ENCODE results near the gene LRRC4B.
A peak's percentile ranks its signal among the peaks of the same experiment; 100 is the strongest.
"Not testable (repeated sequence)": the region's sequence is repeated elsewhere in the genome, so short reads cannot be mapped to it uniquely, and the experiment has no call there.

LRRC4B gene

DNA sequence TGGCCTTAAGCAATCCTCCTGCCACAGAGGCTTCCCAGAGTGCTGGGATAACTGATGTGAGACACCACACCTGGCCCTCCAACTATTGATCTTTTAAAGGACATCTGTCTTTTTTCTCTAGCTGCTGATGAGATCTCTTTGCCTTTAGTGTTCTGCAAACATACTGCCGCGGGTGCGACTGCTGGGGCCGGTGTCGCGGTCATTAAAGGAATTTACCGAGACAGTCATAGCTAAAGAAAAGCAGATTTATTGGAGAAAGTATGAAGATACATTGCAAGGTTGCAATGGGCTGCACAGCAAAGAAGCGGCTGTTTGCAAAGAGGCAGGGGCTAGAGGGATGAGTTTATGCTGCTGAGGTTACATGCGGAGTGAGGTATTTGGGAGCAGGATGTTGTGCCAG lies 31.2 kb upstream of the LRRC4B start:
- DNase-seq (ENCODE audit: low read depth in 1 of 2, low spot score in 1 of 2): no peak
- TF ChIP-seq JUND (IDR thresholded peaks at IDR 0.05; ENCODE audit: low read depth): no peak
- in situ Hi-C loops (cut with HindIII; ENCODE audit: low pct_unique_long_range_greater_than_20kb, low sequenced_read_pairs): no loop called here

DNA sequence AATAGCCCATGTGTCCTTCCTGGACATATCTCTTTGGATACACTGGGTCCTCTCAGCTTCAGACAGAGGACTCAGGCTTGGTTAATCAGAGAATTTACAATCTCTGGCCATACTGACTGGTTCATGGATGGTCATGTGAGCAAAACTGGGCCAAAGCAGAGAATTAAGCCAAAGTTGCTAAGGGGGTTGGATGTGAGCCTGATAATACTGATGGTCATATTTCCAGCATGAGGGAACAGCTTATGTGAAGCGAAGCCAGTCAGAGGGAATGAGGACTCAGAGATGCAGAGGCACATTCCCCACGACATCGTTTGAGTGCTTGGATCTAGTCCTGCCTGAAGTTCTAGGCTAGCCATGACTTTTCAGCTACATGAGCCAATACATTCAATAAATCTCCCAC lies 22.0 kb upstream of the LRRC4B start:
- no peak for TF ChIP-seq JUND (IDR thresholded peaks at IDR 0.05; ENCODE audit: low read depth)
- in situ Hi-C loops (cut with HindIII; ENCODE audit: low pct_unique_long_range_greater_than_20kb, low sequenced_read_pairs): no loop called here
- DNase-seq (ENCODE audit: low read depth in 1 of 2, low spot score in 1 of 2): no peak

DNA sequence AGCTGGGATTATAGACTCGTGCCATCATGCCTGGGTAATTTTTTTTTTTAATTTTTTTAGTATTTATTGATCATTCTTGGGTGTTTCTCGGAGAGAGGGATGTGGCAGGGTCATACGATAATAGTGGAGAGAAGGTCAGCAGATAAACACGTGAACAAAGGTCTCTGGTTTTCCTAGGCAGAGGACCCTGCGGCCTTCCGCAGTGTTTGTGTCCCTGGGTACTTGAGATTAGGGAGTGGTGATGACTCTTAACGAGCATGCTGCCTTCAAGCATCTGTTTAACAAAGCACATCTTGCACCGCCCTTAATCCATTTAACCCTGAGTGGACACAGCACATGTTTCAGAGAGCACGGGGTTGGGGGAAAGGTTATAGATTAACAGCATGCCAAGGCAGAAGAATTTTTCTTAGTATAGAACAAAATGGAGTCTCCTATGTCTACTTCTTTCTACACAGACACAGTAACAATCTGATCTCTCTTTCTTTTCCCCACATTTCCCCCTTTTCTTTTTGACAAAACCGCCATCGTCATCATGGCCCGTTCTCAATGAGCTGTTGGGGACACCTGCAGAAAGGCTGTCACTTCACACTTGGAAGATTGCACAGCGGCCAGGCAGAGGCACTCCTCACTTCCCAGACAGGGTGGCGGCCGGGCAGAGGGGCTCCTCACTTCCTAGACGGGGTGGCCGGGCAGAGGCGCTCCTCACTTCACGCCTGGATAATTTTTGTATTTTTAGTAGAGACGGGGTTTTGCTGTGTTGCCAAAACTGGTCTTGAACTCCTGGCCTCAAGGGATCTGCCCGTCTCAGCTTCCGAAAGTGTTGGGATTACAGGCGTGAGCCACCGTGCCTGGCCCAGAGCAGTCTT lies 13.8 kb upstream of the LRRC4B start:
- DNase-seq (ENCODE audit: low read depth in 1 of 2, low spot score in 1 of 2); in situ Hi-C loops (cut with HindIII; ENCODE audit: low pct_unique_long_range_greater_than_20kb, low sequenced_read_pairs): not testable (repeated sequence)

DNA sequence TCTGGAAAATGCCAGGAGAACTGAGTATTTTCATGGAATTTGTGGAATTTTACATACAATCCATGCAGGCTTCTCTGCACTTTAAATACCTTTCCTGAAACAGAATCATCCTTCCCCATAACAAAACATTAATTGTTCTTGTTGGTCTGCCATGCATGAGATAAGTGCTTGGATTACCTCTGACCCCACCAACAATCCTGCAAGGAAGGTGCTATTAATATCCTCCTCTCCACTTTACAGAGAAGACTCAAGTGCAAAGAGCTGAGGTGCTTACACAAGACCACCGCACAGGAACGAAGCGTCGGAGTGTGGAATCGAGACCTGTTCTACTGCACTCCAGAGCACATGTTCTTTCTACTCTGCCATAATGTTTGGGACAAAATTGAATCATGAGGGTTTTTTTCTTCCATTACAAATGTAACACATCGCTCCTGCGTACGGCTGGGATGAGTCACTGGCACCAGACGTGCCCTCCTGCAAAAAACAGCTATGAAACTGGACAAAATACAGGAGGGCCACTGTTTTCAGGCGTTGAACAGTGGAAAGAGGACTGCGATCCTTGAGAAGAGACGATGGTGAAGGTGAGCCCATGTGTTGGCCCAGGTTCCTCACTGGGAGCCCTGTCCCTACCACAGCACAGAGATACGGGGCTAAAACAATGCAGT lies 12.9 kb upstream of the LRRC4B start:
- TF ChIP-seq JUND (IDR thresholded peaks at IDR 0.05; ENCODE audit: low read depth): no peak
- in situ Hi-C loops (cut with HindIII; ENCODE audit: low pct_unique_long_range_greater_than_20kb, low sequenced_read_pairs): no loop called here
- DNase-seq (ENCODE audit: low read depth in 1 of 2, low spot score in 1 of 2): no peak

DNA sequence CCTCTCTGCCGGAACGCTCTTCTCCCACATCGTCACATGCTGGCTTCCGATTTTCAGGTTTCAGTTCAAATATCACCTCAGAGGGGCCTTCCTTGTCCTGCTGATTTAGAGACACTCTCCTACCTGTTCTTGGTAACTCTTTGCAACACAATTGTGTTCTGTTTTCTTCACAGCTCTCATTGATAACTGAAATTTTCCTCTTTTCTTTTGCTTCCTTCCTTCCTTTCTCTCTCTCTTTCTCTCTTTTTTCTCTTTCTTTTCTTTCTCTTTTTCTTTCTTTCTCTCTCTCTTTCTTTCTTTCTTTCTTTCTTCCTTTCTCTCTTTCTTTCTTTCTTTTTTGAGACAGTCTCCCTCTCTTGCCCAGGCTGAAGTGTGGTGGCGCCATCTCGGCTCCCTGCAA lies 12.0 kb upstream of the LRRC4B start:
- in situ Hi-C loops (cut with HindIII; ENCODE audit: low pct_unique_long_range_greater_than_20kb, low sequenced_read_pairs): no loop called here
- no peak for DNase-seq (ENCODE audit: low read depth in 1 of 2, low spot score in 1 of 2)
- TF ChIP-seq JUND (IDR thresholded peaks at IDR 0.05; ENCODE audit: low read depth): no peak

DNA sequence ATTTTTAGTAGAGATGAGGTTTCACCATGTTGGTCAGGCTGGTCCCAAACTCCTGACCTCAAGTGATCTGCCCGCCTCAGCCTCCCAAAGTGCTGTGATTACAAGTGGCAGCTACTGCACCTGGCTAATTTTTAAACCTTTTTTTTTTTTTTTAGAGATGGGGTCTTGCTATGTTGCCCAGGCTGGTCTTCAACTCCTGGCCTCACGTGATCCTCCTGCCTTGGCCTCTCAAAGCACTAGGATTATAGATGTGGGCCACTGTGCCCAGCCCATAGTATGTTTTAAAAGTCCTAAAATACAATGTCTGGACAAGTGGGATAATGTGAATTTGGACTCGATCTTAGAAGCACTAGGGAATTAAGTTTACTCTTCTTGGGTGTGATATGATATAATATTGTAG lies 8.5 kb upstream of the LRRC4B start:
- DNase-seq (ENCODE audit: low read depth in 1 of 2, low spot score in 1 of 2); in situ Hi-C loops (cut with HindIII; ENCODE audit: low pct_unique_long_range_greater_than_20kb, low sequenced_read_pairs): not testable (repeated sequence)

DNA sequence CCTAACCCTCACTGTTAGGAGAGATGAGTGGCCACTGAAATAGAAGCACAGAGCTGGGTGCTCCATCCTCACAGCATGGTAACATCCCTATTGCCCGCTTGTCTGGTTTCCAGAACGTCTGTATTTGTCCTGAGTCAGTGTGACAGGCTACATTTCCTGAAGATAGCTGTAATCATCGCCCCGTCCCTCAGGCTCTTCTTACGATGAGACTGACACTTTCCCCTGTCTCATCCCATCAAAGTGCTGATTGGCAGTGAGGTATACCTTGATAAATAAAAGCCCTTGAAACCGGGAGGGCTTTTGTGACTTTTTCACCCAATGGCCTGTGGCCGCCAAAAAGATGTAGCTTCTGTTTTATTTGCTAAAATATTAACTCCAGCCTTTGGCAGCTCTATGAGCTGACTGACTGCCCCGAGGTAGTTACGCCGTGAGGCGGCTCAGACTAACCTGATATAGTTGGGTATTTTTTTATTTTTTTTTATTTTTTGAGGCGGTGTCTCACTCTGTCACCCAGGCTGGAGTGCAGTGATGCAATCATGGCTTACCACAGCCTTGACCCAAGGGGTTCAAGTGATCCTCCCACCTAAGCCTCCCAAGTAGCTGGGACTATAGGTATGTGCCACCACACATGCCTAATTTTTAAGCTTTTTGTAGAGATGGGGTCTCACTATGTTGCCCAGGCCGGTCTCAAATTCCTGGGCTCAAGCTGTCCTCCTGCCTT lies 5.7 kb upstream of the LRRC4B start:
- no peak for DNase-seq (ENCODE audit: low read depth in 1 of 2, low spot score in 1 of 2)

DNA sequence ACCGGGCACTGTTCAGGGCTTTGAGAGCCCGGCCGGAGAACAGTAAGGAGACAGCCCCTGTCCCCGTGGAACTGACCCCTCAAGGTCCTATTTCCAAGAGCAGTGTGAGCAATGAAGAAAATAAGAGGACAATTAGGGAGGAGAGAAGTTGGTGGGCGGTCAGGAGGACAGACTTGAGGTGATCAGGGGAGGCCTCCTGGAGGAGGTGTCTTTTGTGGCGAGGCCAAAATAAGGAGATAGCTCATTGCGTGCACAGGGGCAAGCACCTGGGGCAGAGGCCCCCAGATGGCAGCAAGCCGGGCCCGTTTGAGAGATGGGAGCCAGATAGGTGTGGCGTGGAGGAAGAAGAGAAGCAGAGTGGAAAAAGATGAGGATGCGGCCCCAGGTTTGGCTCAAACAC lies 2.8 kb upstream of the LRRC4B start:
- TF ChIP-seq JUND (IDR thresholded peaks at IDR 0.05; ENCODE audit: low read depth): no peak
- no peak for DNase-seq (ENCODE audit: low read depth in 1 of 2, low spot score in 1 of 2)
- in situ Hi-C loops (cut with HindIII; ENCODE audit: low pct_unique_long_range_greater_than_20kb, low sequenced_read_pairs): no loop called here

More for the DNA sequence above, 5.7 kb upstream of the LRRC4B start:
- TF ChIP-seq JUND (IDR thresholded peaks at IDR 0.05; ENCODE audit: low read depth): no peak
- in situ Hi-C loops (cut with HindIII; ENCODE audit: low pct_unique_long_range_greater_than_20kb, low sequenced_read_pairs): no loop called here

DNA sequence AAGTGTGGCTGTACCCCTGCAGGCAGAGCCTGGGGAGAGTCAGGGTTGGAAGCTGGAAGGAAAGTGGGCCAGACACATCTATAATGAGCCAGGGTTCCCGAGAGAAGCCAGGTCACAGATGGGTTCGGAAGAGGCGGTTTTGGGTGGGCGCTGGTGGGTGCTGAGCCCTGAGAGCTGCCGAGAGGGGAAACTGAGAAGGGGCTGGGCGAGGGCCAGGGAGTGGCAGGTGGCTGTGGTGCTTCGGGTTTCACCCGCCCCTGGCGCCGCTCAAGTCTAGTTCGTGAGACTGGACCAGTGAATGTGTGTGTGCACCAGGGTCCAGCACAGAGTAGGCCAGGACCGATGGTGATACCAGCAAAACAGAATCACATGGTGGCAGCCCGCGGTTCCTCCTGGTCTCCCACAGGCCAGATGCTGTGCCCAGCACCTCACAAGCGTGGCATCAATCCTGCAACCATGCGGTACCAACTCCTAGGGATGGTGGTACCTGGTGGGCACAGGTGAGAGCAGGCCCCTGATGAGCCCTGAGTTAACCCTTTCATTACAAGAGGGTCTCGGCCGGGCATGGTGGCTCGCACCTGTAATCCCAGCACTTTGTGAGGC lies 1.8 kb upstream of the LRRC4B start:
- no peak for DNase-seq (ENCODE audit: low read depth in 1 of 2, low spot score in 1 of 2)
- TF ChIP-seq JUND (IDR thresholded peaks at IDR 0.05; ENCODE audit: low read depth): no peak
- in situ Hi-C loops (cut with HindIII; ENCODE audit: low pct_unique_long_range_greater_than_20kb, low sequenced_read_pairs): no loop called here

DNA sequence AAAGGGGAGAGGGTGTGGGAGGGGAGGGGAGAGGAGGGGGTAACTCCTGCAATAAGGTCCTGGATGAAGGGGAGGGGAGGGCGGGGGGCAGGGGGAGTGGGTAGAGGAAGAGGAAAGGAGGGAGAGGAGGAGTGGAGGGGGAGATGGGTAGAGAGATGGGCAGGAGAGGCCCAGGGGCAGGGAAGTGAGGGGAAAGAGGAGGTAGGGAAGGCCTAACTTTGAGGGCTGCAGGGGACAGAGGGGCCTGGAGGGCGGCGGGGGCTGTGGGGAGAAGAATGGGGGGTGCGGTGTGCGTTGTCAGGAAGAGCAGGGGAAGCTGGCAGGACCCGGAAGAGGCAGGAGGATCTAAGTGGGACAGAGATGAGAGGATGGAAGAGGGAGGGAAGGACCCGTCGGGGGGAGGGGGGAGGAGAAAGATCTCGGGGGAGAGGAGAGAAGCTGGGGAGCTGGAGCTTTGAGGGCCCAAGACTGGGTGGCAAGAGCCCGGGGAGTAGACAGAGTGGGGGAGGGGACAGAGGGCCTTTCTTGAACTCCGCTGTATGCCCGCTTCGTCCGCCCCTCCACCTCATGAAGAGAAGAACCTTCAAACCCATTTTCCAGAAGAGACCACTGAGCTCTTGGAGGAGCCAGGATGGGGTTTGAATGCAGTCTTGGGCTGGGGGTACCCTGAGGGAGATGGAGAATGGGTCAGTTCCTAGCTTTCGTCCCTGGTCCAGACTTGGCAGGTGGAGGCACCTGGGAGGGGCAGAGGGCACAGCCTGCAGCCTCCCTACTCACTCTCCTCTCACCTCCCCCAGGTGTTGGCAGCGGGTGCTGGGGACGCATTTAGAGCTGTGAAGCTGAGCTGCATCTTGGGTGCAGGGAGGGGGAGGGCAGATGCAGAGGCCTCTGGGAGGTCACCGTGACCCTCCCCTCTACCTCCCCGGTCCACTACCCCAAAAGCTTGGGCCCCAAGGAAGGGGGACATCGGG lies 778 bp upstream of the LRRC4B start:
- in situ Hi-C loops (cut with HindIII; ENCODE audit: low pct_unique_long_range_greater_than_20kb, low sequenced_read_pairs): no loop called here
- TF ChIP-seq JUND (IDR thresholded peaks at IDR 0.05; ENCODE audit: low read depth): no peak
- no peak for DNase-seq (ENCODE audit: low read depth in 1 of 2, low spot score in 1 of 2)

DNA sequence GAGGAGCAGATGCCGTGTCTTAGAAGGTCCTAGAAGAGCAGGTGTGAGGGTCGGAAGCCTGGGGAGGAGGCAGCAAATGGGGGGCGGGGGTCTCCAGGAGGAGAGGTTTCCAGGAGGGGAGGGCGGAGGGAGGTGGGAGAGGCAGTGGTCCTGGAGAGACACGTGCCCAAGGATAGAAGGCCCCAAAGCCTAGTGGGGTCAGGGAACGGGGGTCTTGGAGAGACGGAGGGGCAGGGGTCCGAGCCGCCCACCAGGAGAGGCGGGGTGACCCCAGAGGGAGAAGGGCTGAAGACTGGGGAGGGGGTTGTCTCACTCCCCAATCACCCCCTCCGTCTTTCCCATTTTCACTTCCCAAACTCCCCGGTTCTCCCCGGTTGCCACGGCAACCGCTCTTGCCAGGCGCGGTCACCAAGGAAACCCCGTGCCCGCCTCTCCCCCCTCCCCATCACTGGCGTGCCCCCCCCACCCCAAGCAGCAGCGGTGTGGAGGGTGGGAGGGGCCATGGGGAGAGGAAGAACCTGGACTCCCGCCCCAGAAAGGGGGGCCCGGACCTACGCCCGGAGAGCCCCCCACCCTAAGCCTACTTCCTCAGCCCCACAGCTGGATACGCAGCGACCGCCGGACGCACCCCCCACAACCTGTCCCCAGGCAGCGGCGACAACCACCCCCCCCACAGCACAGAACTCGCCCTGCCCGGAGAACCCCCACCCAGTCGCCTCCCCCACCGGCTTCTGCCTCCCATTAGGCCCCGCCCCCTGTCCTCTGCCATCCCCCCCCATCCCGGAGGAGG lies 988 bp downstream of the LRRC4B start:
- in situ Hi-C loops (cut with HindIII; ENCODE audit: low pct_unique_long_range_greater_than_20kb, low sequenced_read_pairs): no loop called here
- peak in 1 of 2 experiments; percentile 12 for DNase-seq (ENCODE audit: low read depth in 1 of 2, low spot score in 1 of 2)
- TF ChIP-seq JUND (IDR thresholded peaks at IDR 0.05; ENCODE audit: low read depth): no peak
